H1 (cell line): ENCODE results near the gene PPP3CB. TPM values are rescaled to one million over a fixed set of nuclear protein-coding genes. Genes with fewer than 3 reads are reported as not detected.

Source experiments
- CTCF ChIA-PET: fragments of 300-600 bp; sonication (Branson Sonifier 250); formaldehyde crosslinking; loops from one replicate; lab custom pipeline; 2021; ENCODE audit not compliant: partially characterized antibody; lab: Charles Lee
- POLR2A ChIA-PET: fragments of 300-600 bp; sonication (Branson Sonifier 250); formaldehyde crosslinking; loops from one replicate; lab custom pipeline; 2021; ENCODE audit warnings: inconsistent platforms; ENCODE audit not compliant: partially characterized antibody; lab: Charles Lee
- DNase-seq, 2 experiments: peaks; one replicate each; pipeline versions ENCODE4 v3.0.0 to v3.0.0-alpha.2; 2010 to 2022; ENCODE audit warnings: low spot score in 2 of 2, low read depth in 1 of 2, mixed read lengths in 1 of 2
- FAIRE-seq: peaks from 2 replicates; lab custom pipeline; 2011; peaks lifted over from hg19 to GRCh38; lab: Jason Lieb, UNC
- H2AFZ ChIP-seq: 2 replicates; pipeline ENCODE4 v1.8.1; 2012; ENCODE audit warnings: low read length, inconsistent platforms
- H2AK5ac ChIP-seq: 2 replicates; pipeline ENCODE4 v1.6.1; 2013; ENCODE audit warnings: low read depth, low read length
- H2BK120ac ChIP-seq: replicated peaks from 2 replicates; pipeline ENCODE3; 2013; ENCODE audit warnings: low read depth, low read length, inconsistent platforms
- H2BK12ac ChIP-seq: 2 replicates; pipeline ENCODE4 v1.6.1; 2013; ENCODE audit warnings: low read depth, low read length
- H2BK15ac ChIP-seq: 2 replicates; pipeline ENCODE4 v1.6.1; 2013; ENCODE audit warnings: low read length
- H2BK20ac ChIP-seq: 2 replicates; pipeline ENCODE4 v1.6.1; 2013; ENCODE audit warnings: low read length
- H2BK5ac ChIP-seq: 2 replicates; pipeline ENCODE4 v1.6.1; 2013; ENCODE audit warnings: low read depth, low read length
- H3K14ac ChIP-seq: 2 replicates; pipeline ENCODE4 v1.6.1; 2013; ENCODE audit warnings: inconsistent platforms; ENCODE audit not compliant: insufficient read length
- H3K18ac ChIP-seq: 2 replicates; pipeline ENCODE4 v1.6.1; 2013; ENCODE audit warnings: low read length; ENCODE audit errors: extremely low read depth
- H3K23ac ChIP-seq: 2 replicates; pipeline ENCODE4 v1.6.1; 2013; ENCODE audit warnings: inconsistent platforms; ENCODE audit not compliant: insufficient read length
- H3K23me2 ChIP-seq: 2 replicates; pipeline ENCODE4 v1.6.1; 2013; ENCODE audit warnings: low read depth, low read length
- H3K27ac ChIP-seq: 2 replicates; pipeline ENCODE4 v1.6.1; 2011; ENCODE audit warnings: low read depth, low read length, inconsistent platforms
- H3K27me3 ChIP-seq, 4 experiments: replicated peaks in 1 of 4; 1 replicate in 1 of 4; 2 replicates in 3 of 4; pipeline versions ENCODE4 v1.6.1 to v1.8.1; 2011 to 2013; ENCODE audit warnings: low read length in 3 of 4, mild to moderate bottlenecking in 3 of 4, inconsistent platforms in 2 of 4, mixed read lengths in 2 of 4, moderate library complexity in 1 of 4; ENCODE audit not compliant: control insufficient read depth in 3 of 4, insufficient read depth in 3 of 4; ENCODE audit errors: extremely low read depth in 1 of 4
- H3K36me3 ChIP-seq, 4 experiments: 2 replicates each; pipeline versions ENCODE4 v1.6.1 to v1.8.1; 2011 to 2013; ENCODE audit warnings: mild to moderate bottlenecking in 4 of 4, low read length in 3 of 4, moderate library complexity in 2 of 4, control low read depth in 1 of 4, inconsistent platforms in 1 of 4; ENCODE audit not compliant: insufficient read depth in 4 of 4, control insufficient read depth in 2 of 4
- H3K4ac ChIP-seq: replicated peaks from 2 replicates; pipeline ENCODE3; 2013; ENCODE audit warnings: low read length, low read depth, mixed read lengths, inconsistent platforms; ENCODE audit not compliant: insufficient read length
- H3K4me1 ChIP-seq, 4 experiments: replicated peaks in 1 of 4; 1 replicate in 1 of 4; 2 replicates in 3 of 4; pipeline versions ENCODE4 v1.6.1 to v1.8.1; 2011 to 2013; ENCODE audit warnings: low read length in 3 of 4, inconsistent platforms in 2 of 4, mixed read lengths in 1 of 4; ENCODE audit not compliant: insufficient read depth in 4 of 4, control insufficient read depth in 3 of 4
- H3K4me2 ChIP-seq, 2 experiments: 2 replicates each; pipeline versions ENCODE4 v1.6.1 to v1.8.1; 2011 to 2013; ENCODE audit warnings: low read depth in 2 of 2, low read length in 2 of 2, control low read depth in 1 of 2, inconsistent platforms in 1 of 2, mild to moderate bottlenecking in 1 of 2; ENCODE audit not compliant: insufficient read depth in 1 of 2
- H3K4me3 ChIP-seq, 4 experiments: fragments of 200-600, 300-600 bp in 1 of 4; sonication (generic), shearing (Covaris generic), sonication (Bioruptor Twin) in 1 of 4; 2 replicates each; pipeline versions ENCODE4 v1.5.1 to v1.8.1; 2011 to 2016; ENCODE audit warnings: low read length in 4 of 4, low read depth in 3 of 4, control low read depth in 2 of 4, inconsistent platforms in 2 of 4, mild to moderate bottlenecking in 2 of 4, mixed read lengths in 1 of 4, moderate library complexity in 1 of 4; ENCODE audit not compliant: insufficient read depth in 2 of 4; ENCODE audit errors: extremely low read depth in 1 of 4
- H3K56ac ChIP-seq: replicated peaks from 2 replicates; pipeline ENCODE3; 2013; ENCODE audit warnings: low read depth, mild to moderate bottlenecking, mixed read lengths, low read length, inconsistent platforms; ENCODE audit not compliant: insufficient read length
- H3K79me1 ChIP-seq: 2 replicates; pipeline ENCODE4 v1.6.1; 2013; ENCODE audit warnings: low read depth, low read length, control low read depth
- H3K79me2 ChIP-seq, 2 experiments: 2 replicates each; pipeline versions ENCODE4 v1.6.1 to v1.8.1; 2012 to 2013; ENCODE audit warnings: low read length in 2 of 2, mild to moderate bottlenecking in 2 of 2, inconsistent platforms in 1 of 2; ENCODE audit not compliant: insufficient read depth in 2 of 2, control insufficient read depth in 1 of 2
- H3K9ac ChIP-seq, 4 experiments: replicated peaks in 1 of 4; 1 replicate in 1 of 4; 2 replicates in 3 of 4; pipeline versions ENCODE4 v1.6.1 to v1.8.1; 2011 to 2013; ENCODE audit warnings: low read depth in 3 of 4, low read length in 3 of 4, control low read depth in 2 of 4, mild to moderate bottlenecking in 2 of 4, moderate library complexity in 2 of 4, inconsistent platforms in 1 of 4; ENCODE audit errors: extremely low read depth in 1 of 4
- H3K9me3 ChIP-seq, 2 experiments: 2 replicates each; pipeline versions ENCODE4 v1.6.1 to v1.8.1; 2012 to 2013; ENCODE audit warnings: mild to moderate bottlenecking in 2 of 2, moderate library complexity in 2 of 2, control low read depth in 1 of 2, inconsistent platforms in 1 of 2, low read depth in 1 of 2, low read length in 1 of 2, mixed read lengths in 1 of 2; ENCODE audit not compliant: insufficient read depth in 2 of 2
- H4K20me1 ChIP-seq, 2 experiments: replicated peaks in 1 of 2; 2 replicates each; pipeline versions ENCODE3 to v1.8.1; 2011 to 2013; ENCODE audit warnings: inconsistent platforms in 2 of 2, low read length in 2 of 2, mild to moderate bottlenecking in 1 of 2; ENCODE audit not compliant: insufficient read depth in 2 of 2, control insufficient read depth in 1 of 2
- H4K5ac ChIP-seq: 2 replicates; pipeline ENCODE4 v1.6.1; 2013; ENCODE audit warnings: low read length, low read depth, mixed read lengths, inconsistent platforms; ENCODE audit not compliant: insufficient read length
- H4K8ac ChIP-seq: 2 replicates; pipeline ENCODE4 v1.8.0; 2013; ENCODE audit warnings: mild to moderate bottlenecking, moderate library complexity, low read length, inconsistent platforms; ENCODE audit not compliant: insufficient read depth; ENCODE audit errors: extremely low read depth
- H4K91ac ChIP-seq: replicated peaks from 2 replicates; pipeline ENCODE3; 2013; ENCODE audit warnings: low read length, mixed read lengths, inconsistent platforms; ENCODE audit not compliant: insufficient read length
- BACH1 ChIP-seq: IDR thresholded peaks from 2 replicates; pipeline ENCODE4 v1.6.1; 2012; ENCODE audit warnings: low read length, improper control_type of control experiment
- GABPA ChIP-seq: IDR thresholded peaks from 2 replicates; pipeline ENCODE4 v1.6.1; 2011; ENCODE audit warnings: mild to moderate bottlenecking, low read length, moderate library complexity, borderline replicate concordance; ENCODE audit not compliant: insufficient read depth
- KDM5A ChIP-seq: fragments of 200-600 bp; IDR thresholded peaks from 2 replicates; pipeline ENCODE4 v1.7.1; 2012; ENCODE audit warnings: mild to moderate bottlenecking, low read length, inconsistent platforms, mixed read lengths
- NANOG ChIP-seq: IDR thresholded peaks from 2 replicates; pipeline ENCODE4 v1.6.1; 2011; ENCODE audit warnings: low read length, low read depth, mild to moderate bottlenecking, inconsistent platforms; ENCODE audit not compliant: insufficient read depth, poor library complexity, severe bottlenecking
- NRF1 ChIP-seq: IDR thresholded peaks from 2 replicates; pipeline ENCODE4 v1.6.1; 2011; ENCODE audit warnings: mild to moderate bottlenecking, low read depth, low read length, improper control_type of control experiment
- POLR2AphosphoS5 ChIP-seq: IDR thresholded peaks from 2 replicates; pipeline ENCODE4 v1.6.1; 2011; ENCODE audit warnings: low read depth, low read length
- RXRA ChIP-seq: IDR thresholded peaks from 2 replicates; pipeline ENCODE4 v1.6.1; 2011; ENCODE audit warnings: low read depth, mild to moderate bottlenecking, low read length, moderate library complexity; ENCODE audit not compliant: insufficient read depth
- SP2 ChIP-seq: IDR thresholded peaks from 2 replicates; pipeline ENCODE4 v1.6.1; 2012; ENCODE audit warnings: mild to moderate bottlenecking, low read length, inconsistent platforms
- SUZ12 ChIP-seq: fragments of 200-600 bp; sonication (generic); IDR thresholded peaks from 2 replicates; pipeline ENCODE4 v1.6.1; 2012; ENCODE audit warnings: mild to moderate bottlenecking, inconsistent platforms, low read length, moderate library complexity, mixed read lengths
- TBP ChIP-seq: IDR thresholded peaks from 2 replicates; pipeline ENCODE4 v1.6.1; 2011; ENCODE audit warnings: low read depth, low read length, improper control_type of control experiment
- YY1 ChIP-seq: IDR thresholded peaks from 2 replicates; pipeline ENCODE4 v1.6.1; 2011; ENCODE audit warnings: low read depth, mild to moderate bottlenecking, low read length
- WGBS, 2 experiments: shearing (Covaris generic) in 1 of 2; methylation state at CpG; one replicate each; pipeline versions ENCODE4 v1.1.6 to v1.1.7; 2013 to 2015; ENCODE audit warnings: low lambda C conversion rate in 2 of 2, mixed read lengths in 2 of 2, inconsistent platforms in 1 of 2, low coverage in 1 of 2, missing lambda C conversion rate in 1 of 2; ENCODE audit not compliant: insufficient replicate concordance in 2 of 2, insufficient coverage in 1 of 2, insufficient read length in 1 of 2; ENCODE audit errors: extremely low coverage in 1 of 2, missing lambda C conversion rate in 1 of 2; 5-methylcytosine and 5-hydroxymethylcytosine counted together
- polyA plus RNA-seq, 7 experiments: library from polyadenylated mRNA; depleted of rRNA in 3 of 7; stranded (reverse) in 5 of 7; unstranded in 2 of 7; fragments of >200 nt in 5 of 7; fragments of 200-250 nt in 2 of 7; gene quantifications; 1 replicate in 5 of 7; 2 replicates in 1 of 7; 4 replicates in 1 of 7; pipeline versions ENCODE4 v1.2.1 to v1.2.3, GENCODE V29; 2011 to 2013; ENCODE audit warnings: missing spikeins in 2 of 7, mixed read lengths in 2 of 7
- total RNA-seq: library from RNA; stranded (reverse); fragmentation: NEBNext Ultra II Directional; extraction: Animal tissue kit (Norgen Biotek cat#: 25700); gene quantifications from 2 replicates; pipeline ENCODE4 v1.2.1, GENCODE V29; 2021

Gene PPP3CB
- total and polyA plus RNA-seq, 2 of the 8 experiments (the other 6 are each of a cell fraction or from before 2014, with no cell fraction given), result 10.5 to 36.3 TPM

DNA sequence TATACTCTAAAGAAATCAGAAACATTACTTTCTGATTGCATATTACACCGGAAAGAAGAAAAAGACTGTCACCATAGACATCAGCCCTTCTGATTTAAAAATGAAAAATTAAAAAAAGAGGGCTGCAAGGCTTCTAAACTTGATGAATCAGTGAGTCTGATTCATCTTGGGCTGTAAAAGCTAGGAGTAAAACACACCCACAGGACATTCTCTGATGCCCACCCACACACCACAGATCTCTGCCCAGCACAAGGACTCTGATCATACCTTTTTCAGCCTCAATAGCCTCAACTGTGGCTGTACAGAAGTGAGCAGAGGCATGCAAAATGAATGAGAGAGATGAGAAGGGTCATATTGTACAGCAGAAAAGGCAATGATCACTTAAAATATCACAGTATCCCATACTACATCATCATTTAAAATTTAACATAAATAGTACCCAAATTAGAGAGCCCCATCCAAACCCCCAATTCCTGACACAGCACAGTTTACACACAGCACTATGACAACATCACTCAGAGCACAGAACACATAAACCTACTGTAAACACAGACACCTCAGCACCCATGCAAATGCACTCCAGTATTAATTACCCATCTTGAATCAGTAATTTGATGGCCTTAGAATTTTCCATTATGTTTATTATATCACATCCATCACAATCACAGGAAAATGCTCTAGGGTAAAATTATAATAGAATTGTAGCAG lies 56.1 kb downstream of the PPP3CB start:
- H3K18ac ChIP-seq, result no peak overlapping the region
- FAIRE-seq, result no peak

More for the DNA sequence above, 56.1 kb downstream of the PPP3CB start:
- WGBS, 2 experiments, result 100% methylated on average over 1 of the region's 1 CpG; no CpG with 5 or more reads in 1 of the 2 experiments
- Histone ChIP-seq H2BK120ac (no peak overlapping the region), H3K4me1 (no peaks in the 10 kb centered on the region), H4K91ac (no peak overlapping the region), H3K27me3 (no peaks in the 10 kb centered on the region), H3K27ac (no peak overlapping the region), H3K36me3 (peaks cover 0 to 13% (median 2%) of the 10 kb centered on the region in 4 experiments; a peak in 3 of 8 replicates), H2BK5ac (no peak overlapping the region), H2AK5ac (no peak overlapping the region), H3K9me3 (no peaks in the 10 kb centered on the region), H3K79me2 (no peaks in the 10 kb centered on the region), H4K5ac (no peak overlapping the region), H2BK12ac (no peak overlapping the region), H3K4me3 (no peak overlapping the region), H3K4ac (no peak overlapping the region), H2BK20ac (no peak overlapping the region), H4K8ac (no peak overlapping the region; the same call in 1 of the 2 replicates), H3K79me1 (no peaks in the 10 kb centered on the region), H3K56ac (no peak overlapping the region), H3K23ac (no peak overlapping the region), H2BK15ac (no peak overlapping the region), H3K23me2 (no peaks in the 10 kb centered on the region), H2AFZ (no peak overlapping the region), H3K9ac (no peak overlapping the region), H3K14ac (no peak overlapping the region), H3K4me2 (no peak overlapping the region), H4K20me1 (peaks cover 0 to 3% of the 10 kb centered on the region in 2 experiments)
- ChIA-PET CTCF (no interaction called here), POLR2A (no interaction called here)
- TF ChIP-seq SP2 (no peak), TBP (no peak), GABPA (no peak), KDM5A (no peak), POLR2AphosphoS5 (no peak), NANOG (no peak), YY1 (no peak), BACH1 (no peak), NRF1 (no peak), RXRA (no peak), SUZ12 (no peak)
- no peak for DNase-seq
